Smooth muscle cell of the pulmonary artery (primary cell): Measurements from ENCODE around the gene GLIS2. TPM values are rescaled to one million over a fixed set of nuclear protein-coding genes. Genes with fewer than 3 reads are reported as not detected.

Experiments used
- total RNA-seq: library from RNA; depleted of rRNA; stranded (reverse); fragments of >200 nt; gene quantifications from 2 replicates; pipeline ENCODE4 v1.2.3, GENCODE V29; 2014

GLIS2 gene
- total RNA-seq = 5.9 and 7.8 TPM in 2 replicates

GRCh38 chr16:4315186-4316107 is at the start of gene GLIS2:
TSS of gene GLIS2 (plus strand) at chr16:4316067. CDS start at chr16:4332281, 16,214 bp downstream.

GRCh38 chr16:4350787-4351659 is 35.2 kb downstream of the GLIS2 start, which contains the start of gene PAM16:
TSS of gene PAM16 (minus strand) at chr16:4351321. CDS start at chr16:4351234, 87 bp downstream.

GRCh38 chr16:4371357-4372000 is 55.6 kb downstream of the GLIS2 start, which contains the start of gene VASN:
TSS of gene VASN (plus strand) at chr16:4371848. CDS start at chr16:4380878, 9,030 bp downstream.

Other genes starting within 250 kb of the GLIS2 start
- gene ADCY9, start 199.6 kb upstream of the GLIS2 start, total RNA-seq = 20.6 and 34.7 TPM in 2 replicates
- gene SRL, start 74.0 kb upstream of the GLIS2 start, total RNA-seq = 0.13 TPM in 1 of 2 replicates, not detected in the other
- gene TFAP4, start 43.0 kb upstream of the GLIS2 start, total RNA-seq = 3.8 and 7.4 TPM in 2 replicates
- 13.6 and 23.2 TPM in 2 replicates for gene PAM16, start 35.3 kb downstream of the GLIS2 start, total RNA-seq
- gene VASN, start 55.8 kb downstream of the GLIS2 start, total RNA-seq = 137 and 148 TPM in 2 replicates
- gene CORO7, start 100.5 kb downstream of the GLIS2 start, total RNA-seq = 11.2 and 20.1 TPM in 2 replicates
- gene DNAJA3, start 109.8 kb downstream of the GLIS2 start, total RNA-seq = 61.3 and 69.2 TPM in 2 replicates
- gene NMRAL1, start 158.6 kb downstream of the GLIS2 start, total RNA-seq = 41.3 and 49.3 TPM in 2 replicates
- 43.5 and 46.5 TPM in 2 replicates for gene HMOX2, start 160.3 kb downstream of the GLIS2 start, total RNA-seq
- gene CDIP1, start 222.7 kb downstream of the GLIS2 start, total RNA-seq = 16.1 and 25.0 TPM in 2 replicates
- 0.07 TPM in 1 of 2 replicates, not detected in the other for gene C16orf96, start 240.3 kb downstream of the GLIS2 start, total RNA-seq